H1 (cell line): ENCODE data around the gene TNRC6A. TPM values are rescaled to one million over a fixed set of nuclear protein-coding genes. Genes with fewer than 3 reads are reported as not detected.

Source experiments
- CTCF ChIA-PET: fragments of 300-600 bp; sonication (Branson Sonifier 250); formaldehyde crosslinking; loops from one replicate; lab custom pipeline; 2021; ENCODE audit not compliant: partially characterized antibody; lab: Charles Lee
- POLR2A ChIA-PET: fragments of 300-600 bp; sonication (Branson Sonifier 250); formaldehyde crosslinking; loops from one replicate; lab custom pipeline; 2021; ENCODE audit warnings: inconsistent platforms; ENCODE audit not compliant: partially characterized antibody; lab: Charles Lee
- DNase-seq, 2 experiments: peaks; one replicate each; pipeline versions ENCODE4 v3.0.0 to v3.0.0-alpha.2; 2010 to 2022; ENCODE audit warnings: low spot score in 2 of 2, low read depth in 1 of 2, mixed read lengths in 1 of 2
- FAIRE-seq: peaks from 2 replicates; lab custom pipeline; 2011; peaks lifted over from hg19 to GRCh38; lab: Jason Lieb, UNC
- H2AFZ ChIP-seq: 2 replicates; pipeline ENCODE4 v1.8.1; 2012; ENCODE audit warnings: low read length, inconsistent platforms
- H2AK5ac ChIP-seq: 2 replicates; pipeline ENCODE4 v1.6.1; 2013; ENCODE audit warnings: low read depth, low read length
- H2BK120ac ChIP-seq: replicated peaks from 2 replicates; pipeline ENCODE3; 2013; ENCODE audit warnings: low read depth, low read length, inconsistent platforms
- H2BK12ac ChIP-seq: 2 replicates; pipeline ENCODE4 v1.6.1; 2013; ENCODE audit warnings: low read depth, low read length
- H2BK15ac ChIP-seq: 2 replicates; pipeline ENCODE4 v1.6.1; 2013; ENCODE audit warnings: low read length
- H2BK20ac ChIP-seq: 2 replicates; pipeline ENCODE4 v1.6.1; 2013; ENCODE audit warnings: low read length
- H2BK5ac ChIP-seq: 2 replicates; pipeline ENCODE4 v1.6.1; 2013; ENCODE audit warnings: low read depth, low read length
- H3K14ac ChIP-seq: 2 replicates; pipeline ENCODE4 v1.6.1; 2013; ENCODE audit warnings: inconsistent platforms; ENCODE audit not compliant: insufficient read length
- H3K18ac ChIP-seq: 2 replicates; pipeline ENCODE4 v1.6.1; 2013; ENCODE audit warnings: low read length; ENCODE audit errors: extremely low read depth
- H3K23ac ChIP-seq: 2 replicates; pipeline ENCODE4 v1.6.1; 2013; ENCODE audit warnings: inconsistent platforms; ENCODE audit not compliant: insufficient read length
- H3K23me2 ChIP-seq: 2 replicates; pipeline ENCODE4 v1.6.1; 2013; ENCODE audit warnings: low read depth, low read length
- H3K27ac ChIP-seq: 2 replicates; pipeline ENCODE4 v1.6.1; 2011; ENCODE audit warnings: low read depth, low read length, inconsistent platforms
- H3K27me3 ChIP-seq, 4 experiments: replicated peaks in 1 of 4; 1 replicate in 1 of 4; 2 replicates in 3 of 4; pipeline versions ENCODE4 v1.6.1 to v1.8.1; 2011 to 2013; ENCODE audit warnings: low read length in 3 of 4, mild to moderate bottlenecking in 3 of 4, inconsistent platforms in 2 of 4, mixed read lengths in 2 of 4, moderate library complexity in 1 of 4; ENCODE audit not compliant: control insufficient read depth in 3 of 4, insufficient read depth in 3 of 4; ENCODE audit errors: extremely low read depth in 1 of 4
- H3K36me3 ChIP-seq, 4 experiments: 2 replicates each; pipeline versions ENCODE4 v1.6.1 to v1.8.1; 2011 to 2013; ENCODE audit warnings: mild to moderate bottlenecking in 4 of 4, low read length in 3 of 4, moderate library complexity in 2 of 4, control low read depth in 1 of 4, inconsistent platforms in 1 of 4; ENCODE audit not compliant: insufficient read depth in 4 of 4, control insufficient read depth in 2 of 4
- H3K4ac ChIP-seq: replicated peaks from 2 replicates; pipeline ENCODE3; 2013; ENCODE audit warnings: low read length, low read depth, mixed read lengths, inconsistent platforms; ENCODE audit not compliant: insufficient read length
- H3K4me1 ChIP-seq, 4 experiments: replicated peaks in 1 of 4; 1 replicate in 1 of 4; 2 replicates in 3 of 4; pipeline versions ENCODE4 v1.6.1 to v1.8.1; 2011 to 2013; ENCODE audit warnings: low read length in 3 of 4, inconsistent platforms in 2 of 4, mixed read lengths in 1 of 4; ENCODE audit not compliant: insufficient read depth in 4 of 4, control insufficient read depth in 3 of 4
- H3K4me2 ChIP-seq, 2 experiments: 2 replicates each; pipeline versions ENCODE4 v1.6.1 to v1.8.1; 2011 to 2013; ENCODE audit warnings: low read depth in 2 of 2, low read length in 2 of 2, control low read depth in 1 of 2, inconsistent platforms in 1 of 2, mild to moderate bottlenecking in 1 of 2; ENCODE audit not compliant: insufficient read depth in 1 of 2
- H3K4me3 ChIP-seq, 4 experiments: fragments of 200-600, 300-600 bp in 1 of 4; sonication (generic), shearing (Covaris generic), sonication (Bioruptor Twin) in 1 of 4; 2 replicates each; pipeline versions ENCODE4 v1.5.1 to v1.8.1; 2011 to 2016; ENCODE audit warnings: low read length in 4 of 4, low read depth in 3 of 4, control low read depth in 2 of 4, inconsistent platforms in 2 of 4, mild to moderate bottlenecking in 2 of 4, mixed read lengths in 1 of 4, moderate library complexity in 1 of 4; ENCODE audit not compliant: insufficient read depth in 2 of 4; ENCODE audit errors: extremely low read depth in 1 of 4
- H3K56ac ChIP-seq: replicated peaks from 2 replicates; pipeline ENCODE3; 2013; ENCODE audit warnings: low read depth, mild to moderate bottlenecking, mixed read lengths, low read length, inconsistent platforms; ENCODE audit not compliant: insufficient read length
- H3K79me1 ChIP-seq: 2 replicates; pipeline ENCODE4 v1.6.1; 2013; ENCODE audit warnings: low read depth, low read length, control low read depth
- H3K79me2 ChIP-seq, 2 experiments: 2 replicates each; pipeline versions ENCODE4 v1.6.1 to v1.8.1; 2012 to 2013; ENCODE audit warnings: low read length in 2 of 2, mild to moderate bottlenecking in 2 of 2, inconsistent platforms in 1 of 2; ENCODE audit not compliant: insufficient read depth in 2 of 2, control insufficient read depth in 1 of 2
- H3K9ac ChIP-seq, 4 experiments: replicated peaks in 1 of 4; 1 replicate in 1 of 4; 2 replicates in 3 of 4; pipeline versions ENCODE4 v1.6.1 to v1.8.1; 2011 to 2013; ENCODE audit warnings: low read depth in 3 of 4, low read length in 3 of 4, control low read depth in 2 of 4, mild to moderate bottlenecking in 2 of 4, moderate library complexity in 2 of 4, inconsistent platforms in 1 of 4; ENCODE audit errors: extremely low read depth in 1 of 4
- H3K9me3 ChIP-seq, 2 experiments: 2 replicates each; pipeline versions ENCODE4 v1.6.1 to v1.8.1; 2012 to 2013; ENCODE audit warnings: mild to moderate bottlenecking in 2 of 2, moderate library complexity in 2 of 2, control low read depth in 1 of 2, inconsistent platforms in 1 of 2, low read depth in 1 of 2, low read length in 1 of 2, mixed read lengths in 1 of 2; ENCODE audit not compliant: insufficient read depth in 2 of 2
- H4K20me1 ChIP-seq, 2 experiments: replicated peaks in 1 of 2; 2 replicates each; pipeline versions ENCODE3 to v1.8.1; 2011 to 2013; ENCODE audit warnings: inconsistent platforms in 2 of 2, low read length in 2 of 2, mild to moderate bottlenecking in 1 of 2; ENCODE audit not compliant: insufficient read depth in 2 of 2, control insufficient read depth in 1 of 2
- H4K5ac ChIP-seq: 2 replicates; pipeline ENCODE4 v1.6.1; 2013; ENCODE audit warnings: low read length, low read depth, mixed read lengths, inconsistent platforms; ENCODE audit not compliant: insufficient read length
- H4K8ac ChIP-seq: 2 replicates; pipeline ENCODE4 v1.8.0; 2013; ENCODE audit warnings: mild to moderate bottlenecking, moderate library complexity, low read length, inconsistent platforms; ENCODE audit not compliant: insufficient read depth; ENCODE audit errors: extremely low read depth
- H4K91ac ChIP-seq: replicated peaks from 2 replicates; pipeline ENCODE3; 2013; ENCODE audit warnings: low read length, mixed read lengths, inconsistent platforms; ENCODE audit not compliant: insufficient read length
- KDM4A ChIP-seq: IDR thresholded peaks from one replicate; pipeline ENCODE4 v1.7.1; 2012; ENCODE audit warnings: low read depth, mild to moderate bottlenecking, moderate library complexity, low read length, inconsistent platforms; ENCODE audit not compliant: severe bottlenecking
- SIRT6 ChIP-seq: IDR thresholded peaks from one replicate; pipeline ENCODE4 v1.7.1; 2012; ENCODE audit warnings: low read length, inconsistent platforms
- TAF1 ChIP-seq: IDR thresholded peaks from 2 replicates; pipeline ENCODE4 v1.6.1; 2011; ENCODE audit warnings: mild to moderate bottlenecking, low read depth, low read length
- WGBS, 2 experiments: shearing (Covaris generic) in 1 of 2; methylation state at CpG; one replicate each; pipeline versions ENCODE4 v1.1.6 to v1.1.7; 2013 to 2015; ENCODE audit warnings: low lambda C conversion rate in 2 of 2, mixed read lengths in 2 of 2, inconsistent platforms in 1 of 2, low coverage in 1 of 2, missing lambda C conversion rate in 1 of 2; ENCODE audit not compliant: insufficient replicate concordance in 2 of 2, insufficient coverage in 1 of 2, insufficient read length in 1 of 2; ENCODE audit errors: extremely low coverage in 1 of 2, missing lambda C conversion rate in 1 of 2; 5-methylcytosine and 5-hydroxymethylcytosine counted together
- polyA plus RNA-seq, 7 experiments: library from polyadenylated mRNA; depleted of rRNA in 3 of 7; stranded (reverse) in 5 of 7; unstranded in 2 of 7; fragments of >200 nt in 5 of 7; fragments of 200-250 nt in 2 of 7; gene quantifications; 1 replicate in 5 of 7; 2 replicates in 1 of 7; 4 replicates in 1 of 7; pipeline versions ENCODE4 v1.2.1 to v1.2.3, GENCODE V29; 2011 to 2013; ENCODE audit warnings: missing spikeins in 2 of 7, mixed read lengths in 2 of 7
- total RNA-seq: library from RNA; stranded (reverse); fragmentation: NEBNext Ultra II Directional; extraction: Animal tissue kit (Norgen Biotek cat#: 25700); gene quantifications from 2 replicates; pipeline ENCODE4 v1.2.1, GENCODE V29; 2021
- TF ChIP-seq, protein P1 (sequence below): IDR thresholded peaks from 2 replicates; pipeline ENCODE4 v1.6.1; 2012; ENCODE audit warnings: low read length, inconsistent platforms

Gene TNRC6A
- total and polyA plus RNA-seq, 2 of the 8 experiments (the other 6 are each of a cell fraction or from before 2014, with no cell fraction given), result 67.6 to 103 TPM

DNA sequence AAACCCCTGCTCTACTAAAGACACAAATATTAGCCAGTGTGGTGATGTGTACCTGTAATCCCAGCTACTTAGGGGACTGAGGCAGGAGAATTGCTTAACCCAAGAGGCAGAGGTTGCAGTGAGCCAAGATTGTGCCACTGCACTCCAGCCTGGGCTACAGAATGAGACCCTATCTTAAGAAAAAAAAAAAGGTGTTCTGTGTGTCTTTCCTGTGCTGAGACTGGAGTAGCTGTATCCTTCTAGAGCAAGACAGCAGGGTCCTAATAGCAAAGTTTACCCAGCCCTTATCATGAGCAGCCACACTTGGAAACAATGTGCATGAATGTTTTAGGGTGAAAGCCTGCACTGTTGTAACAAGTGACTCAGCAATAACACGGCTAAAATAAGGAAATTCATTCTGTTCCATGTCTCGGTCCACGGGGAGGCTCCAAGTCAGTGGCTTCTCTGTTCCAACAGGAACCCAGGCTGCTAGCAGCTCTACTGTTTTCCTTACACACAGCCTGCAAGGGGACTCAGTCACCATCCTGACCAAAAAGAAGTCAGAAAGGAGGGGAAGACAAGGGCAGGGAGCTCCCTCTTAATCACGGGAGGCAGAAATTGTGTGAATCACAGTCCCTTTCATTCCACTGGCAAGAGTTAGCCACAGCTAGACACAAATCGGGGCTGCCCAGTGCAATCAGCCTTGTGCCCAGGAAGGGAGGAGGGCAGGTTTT, 109.3 kb downstream of the TNRC6A start:
- Histone ChIP-seq H3K9me3 (no peaks in the 10 kb centered on the region), H3K23ac (no peak overlapping the region), H3K18ac (no peak overlapping the region), H3K4me1 (no peaks in the 10 kb centered on the region), H3K79me2 (no peaks in the 10 kb centered on the region), H2BK12ac (no peak overlapping the region), H3K79me1 (no peaks in the 10 kb centered on the region), H2BK15ac (no peak overlapping the region), H4K8ac (no peak overlapping the region; the same call in 1 of the 2 replicates), H3K36me3 (no peaks in the 10 kb centered on the region), H3K23me2 (no peaks in the 10 kb centered on the region), H3K9ac (no peak overlapping the region), H4K20me1 (no peaks in the 10 kb centered on the region), H3K4me2 (no peak overlapping the region), H3K14ac (no peak overlapping the region), H2BK5ac (no peak overlapping the region), H2BK120ac (no peak overlapping the region), H4K91ac (no peak overlapping the region), H3K27me3 (no peaks in the 10 kb centered on the region), H3K56ac (no peak overlapping the region), H2AK5ac (no peak overlapping the region), H3K27ac (no peak overlapping the region), H2BK20ac (no peak overlapping the region), H2AFZ (no peak overlapping the region), H3K4ac (no peak overlapping the region), H4K5ac (no peak overlapping the region), H3K4me3 (no peak overlapping the region)
- ChIA-PET POLR2A (no interaction called here), CTCF (interaction anchor here (2.1 kb wide), 1 partner anchor 68 kb away, joined by 4 read pairs; no protein-coding TSS in a partner anchor)
- 87% methylated on average over 5 of the region's 5 CpGs; no CpG with 5 or more reads in 1 of the 2 experiments for WGBS, 2 experiments
- FAIRE-seq, result no peak
- DNase-seq, result no peak
- TF ChIP-seq, protein P1, sequence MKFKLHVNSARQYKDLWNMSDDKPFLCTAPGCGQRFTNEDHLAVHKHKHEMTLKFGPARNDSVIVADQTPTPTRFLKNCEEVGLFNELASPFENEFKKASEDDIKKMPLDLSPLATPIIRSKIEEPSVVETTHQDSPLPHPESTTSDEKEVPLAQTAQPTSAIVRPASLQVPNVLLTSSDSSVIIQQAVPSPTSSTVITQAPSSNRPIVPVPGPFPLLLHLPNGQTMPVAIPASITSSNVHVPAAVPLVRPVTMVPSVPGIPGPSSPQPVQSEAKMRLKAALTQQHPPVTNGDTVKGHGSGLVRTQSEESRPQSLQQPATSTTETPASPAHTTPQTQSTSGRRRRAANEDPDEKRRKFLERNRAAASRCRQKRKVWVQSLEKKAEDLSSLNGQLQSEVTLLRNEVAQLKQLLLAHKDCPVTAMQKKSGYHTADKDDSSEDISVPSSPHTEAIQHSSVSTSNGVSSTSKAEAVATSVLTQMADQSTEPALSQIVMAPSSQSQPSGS, result no peak
- TF ChIP-seq TAF1 (no peak), KDM4A (no peak), SIRT6 (no peak)
